ENCODE results near the gene CCDC81. TPM values are rescaled to one million over a fixed set of nuclear protein-coding genes. Genes with fewer than 3 reads are reported as not detected.

CCDC81 gene
- total and polyA plus RNA-seq, 9 of the 15 experiments (the other 6 are each of a cell fraction or from before 2014, with no cell fraction given) = 0.16 to 1.0 (median 0.41) TPM

- no peak for TF ChIP-seq CREB3L1 (IDR thresholded peaks at IDR 0.05; ENCODE audit: borderline replicate concordance, low read depth)
- no peak for TF ChIP-seq ZNF717 (CRISPR knock-in tag; IDR thresholded peaks at IDR 0.05)
- TF ChIP-seq ELF2 (CRISPR knock-in tag; IDR thresholded peaks at IDR 0.05) = no peak
These were observed 73.2 kb downstream of the CCDC81 start (continued) for GRCh38 chr11:86447763-86448480.

GRCh38 chr11:86449993-86450629, 75.4 kb downstream of the CCDC81 start:
- Histone ChIP-seq H3K27me3 (ENCODE audit: control insufficient read depth in 2 of 2, insufficient read depth in 2 of 2, low read length in 2 of 2) (no peaks in the 10 kb centered on the region), H3K4me1 (replicated peaks in 1 of 2; ENCODE audit: control insufficient read depth in 2 of 2, insufficient read depth in 2 of 2, low read length in 2 of 2) (no peaks in the 10 kb centered on the region), H3K9me1 (ENCODE audit: control insufficient read depth, insufficient read depth, low read length) (no peaks in the 10 kb centered on the region), H4K20me1 (replicated peaks; ENCODE audit: control insufficient read depth, insufficient read depth, low read length) (no peaks in the 10 kb centered on the region), H3K4me2 (ENCODE audit: insufficient read depth, low read length) (no peak overlapping the region), H3K79me2 (ENCODE audit: control insufficient read depth, insufficient read depth, low read length) (no peaks in the 10 kb centered on the region), H3K9ac (ENCODE audit: insufficient read depth in 1 of 2, low read depth in 2 of 2, low read length in 2 of 2) (no peak overlapping the region), H3K36me3 (ENCODE audit: control insufficient read depth, insufficient read depth, low read length) (no peaks in the 10 kb centered on the region), H2AFZ (ENCODE audit: low read depth, low read length) (no peak overlapping the region), H3K4me3 (no peak overlapping the region), H3K27ac (ENCODE audit: extremely low read depth, low read depth, low read length) (no peak overlapping the region), H3K9me3 (replicated peaks; ENCODE audit: control insufficient read depth, insufficient read depth, low read depth, low read length) (no peaks in the 10 kb centered on the region)
- intact Hi-C loops (cut with micrococcal nuclease) (loop anchor here (5.0 kb wide), 1 partner anchor 593 kb away; the partner anchor contains the start of gene CCDC83), in situ Hi-C loops (cut with MboI) (loop anchor here (10.0 kb wide), 1 partner anchor 975 kb away; no protein-coding TSS in a partner anchor)
- ChIA-PET POLR2A (no interaction called here), CTCF (ENCODE audit: low intra/inter-chr PET ratio) (interaction anchor here (1.1 kb wide), 1 partner anchor 299 kb away, joined by 3 read pairs; no protein-coding TSS in a partner anchor)
- BruUV-seq (replicated peaks) = no TSS peak
- DNase-seq (ENCODE audit: extremely low read depth in 1 of 4, low spot score in 3 of 4) (no peak), ATAC-seq (no peak), FAIRE-seq (no peak)
- WGBS (ENCODE audit: insufficient coverage, low coverage, missing lambda C conversion rate) = 3% methylated on average over 5 of the region's 5 CpGs
- TF ChIP-seq ZBTB43 (CRISPR knock-in tag; IDR thresholded peaks at IDR 0.05) = no peak
- TF ChIP-seq ZBTB34 (CRISPR knock-in tag; IDR thresholded peaks at IDR 0.05) = no peak
- no peak for TF ChIP-seq CBX2 (IDR thresholded peaks at IDR 0.05; ENCODE audit: insufficient read depth, low read length, poor library complexity, severe bottlenecking)
- no peak for TF ChIP-seq LEF1 (IDR thresholded peaks at IDR 0.05)
- no peak for TF ChIP-seq GTF2E2 (tag; IDR thresholded peaks at IDR 0.05)
- TF ChIP-seq PRMT5 (CRISPR knock-in tag; IDR thresholded peaks at IDR 0.05) = no peak
- TF ChIP-seq ZNF143 (CRISPR knock-in tag; IDR thresholded peaks at IDR 0.05) = no peak
- no peak for TF ChIP-seq ZNF830 (CRISPR knock-in tag; IDR thresholded peaks at IDR 0.05)
- TF ChIP-seq ZNF639 (CRISPR knock-in tag; conservative IDR thresholded peaks at IDR 0.05 in 1 of 2, IDR thresholded peaks at IDR 0.05 in 1 of 2) = no peak
- no peak for TF ChIP-seq JUN (IDR thresholded peaks at IDR 0.05; ENCODE audit: borderline replicate concordance, low read depth, low read length)
- TF ChIP-seq JUN (CRISPR knock-in tag; IDR thresholded peaks at IDR 0.05; ENCODE audit: borderline replicate concordance) = no peak
